K562 (cell line): Measurements from ENCODE around the gene XIRP2. TPM values are rescaled to one million over a fixed set of nuclear protein-coding genes. Genes with fewer than 3 reads are reported as not detected.

ENCODE experiments used
- BRD4 ChIP-seq: fragments of 200-600 bp; sonication (generic); IDR thresholded peaks from 2 replicates; pipeline ENCODE4 v1.6.1; 2017; ENCODE audit warnings: inconsistent platforms
- KAT8 ChIP-seq: fragments of 450-650 bp; IDR thresholded peaks from 2 replicates; pipeline ENCODE4 v1.6.1; 2016; ENCODE audit warnings: low read depth, mild to moderate bottlenecking
- MEIS2 ChIP-seq: fragments of 450-650 bp; IDR thresholded peaks from 2 replicates; pipeline ENCODE4 v1.6.1; 2014; ENCODE audit warnings: mild to moderate bottlenecking; ENCODE audit not compliant: partially characterized antibody
- MYNN ChIP-seq, 2 experiments: sonication (generic); formaldehyde crosslinking in 1 of 2; IDR thresholded peaks; 2 replicates each; pipeline versions ENCODE4 v1.5.0 to v1.6.1; 2016 to 2020; ENCODE audit warnings: antibody characterized with exemption in 1 of 2, missing genetic modification reagents in 1 of 2
- SIN3B ChIP-seq: fragments of 450-650 bp; IDR thresholded peaks from 2 replicates; pipeline ENCODE4 v1.6.1; 2017; ENCODE audit warnings: low read depth, mild to moderate bottlenecking, moderate library complexity
- STAT5B ChIP-seq: fragments of 250-450 bp; sonication (Bioruptor Pico); IDR thresholded peaks from 2 replicates; pipeline ENCODE4 v1.8.0; 2021; ENCODE audit warnings: mild to moderate bottlenecking, inconsistent platforms
- TFAM ChIP-seq: fragments of 250-450 bp; sonication (Bioruptor Pico); conservative IDR thresholded peaks from 2 replicates; pipeline ENCODE4 v1.5.0; 2021; ENCODE audit warnings: mild to moderate bottlenecking, moderate library complexity
- ZNF124 ChIP-seq: sonication (generic); formaldehyde crosslinking; IDR thresholded peaks from 2 replicates; pipeline ENCODE4 v1.8.1; 2022; ENCODE audit warnings: missing genetic modification reagents
- ZNF282 ChIP-seq: sonication (generic); formaldehyde crosslinking; IDR thresholded peaks from 2 replicates; pipeline ENCODE4 v1.8.1; 2023; ENCODE audit warnings: missing genetic modification reagents
- ZNF311 ChIP-seq: fragments of 250-450 bp; sonication (Bioruptor Pico); IDR thresholded peaks from 2 replicates; pipeline ENCODE4 v1.4.0; 2020; ENCODE audit warnings: mild to moderate bottlenecking, moderate library complexity
- ZNF444 ChIP-seq: fragments of 250-450 bp; sonication (Bioruptor Pico); IDR thresholded peaks from 2 replicates; pipeline ENCODE4 v1.4.0; 2020; ENCODE audit warnings: mild to moderate bottlenecking, moderate library complexity
- ZNF551 ChIP-seq: fragments of 250-450 bp; sonication (Bioruptor Pico); IDR thresholded peaks from 2 replicates; pipeline ENCODE4 v1.5.0; 2021; ENCODE audit warnings: mild to moderate bottlenecking, moderate library complexity
- polyA plus RNA-seq, 8 experiments: library from polyadenylated mRNA; depleted of rRNA in 4 of 8; stranded (reverse) in 5 of 8; unstranded in 3 of 8; fragments of >200 nt; fragmentation: Nextera tagmentation in 2 of 8; fragmentation: Illumina TruSeq in 1 of 8; extraction: Ambion mirVana in 2 of 8; extraction: Trizol in 1 of 8; gene quantifications; 2 replicates each; pipeline versions ENCODE4 v1.2.1 to v1.2.3, GENCODE V29; 2011 to 2014; ENCODE audit warnings: inconsistent platforms in 1 of 8, missing spikeins in 1 of 8
- total RNA-seq, 7 experiments: library from RNA; depleted of rRNA in 6 of 7; stranded (reverse); fragments of >200 nt in 6 of 7; fragmentation: Illumina TruSeq in 2 of 7; extraction: Trizol in 2 of 7; gene quantifications; 2 replicates each; pipeline versions ENCODE4 v1.2.1 to v1.2.3, GENCODE V29; 2011 to 2021; ENCODE audit warnings: low replicate concordance in 1 of 7
- TF ChIP-seq, protein P1 (sequence below): fragments of 450-650 bp; IDR thresholded peaks from 2 replicates; pipeline ENCODE4 v1.6.1; 2016
- TF ChIP-seq, protein P2 (sequence below): fragments of 450-650 bp; IDR thresholded peaks from 2 replicates; pipeline ENCODE4 v1.6.1; 2016; ENCODE audit warnings: low read depth, mild to moderate bottlenecking, moderate library complexity
- TF ChIP-seq, protein P3 (sequence below): sonication (generic); formaldehyde crosslinking; IDR thresholded peaks from 2 replicates; pipeline ENCODE4 v1.4.0; 2020; ENCODE audit warnings: mild to moderate bottlenecking, missing genetic modification reagents

Gene XIRP2
- total and polyA plus RNA-seq, 9 of the 15 experiments (the other 6 are each of a cell fraction or from before 2014, with no cell fraction given) = 0.04 to 0.10 (median 0.04) TPM; not detected in 2

DNA sequence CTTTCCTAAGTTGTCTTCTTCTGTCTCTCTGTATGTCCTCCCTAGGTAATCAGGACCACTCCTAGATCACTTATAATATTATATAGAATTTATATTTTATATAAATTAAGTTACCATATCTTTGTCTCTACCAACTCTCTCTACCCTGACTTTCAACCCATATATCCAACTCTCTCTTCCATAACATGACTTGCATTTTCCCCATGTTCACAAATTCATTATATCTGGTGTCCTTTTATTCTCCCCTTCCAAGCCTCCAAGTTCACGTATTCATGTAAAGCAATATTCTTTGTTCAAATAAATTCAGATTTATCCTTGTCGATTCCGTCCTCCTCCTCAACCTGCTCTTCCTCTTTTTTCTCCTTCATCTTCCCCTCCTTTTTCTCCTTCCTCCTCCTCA is 127.5 kb downstream of the XIRP2 start (continued):
- no peak for TF ChIP-seq ZNF282 (CRISPR knock-in tag)
- TF ChIP-seq SIN3B = no peak
- no peak for TF ChIP-seq ZNF444 (CRISPR knock-in tag)
- TF ChIP-seq MYNN (IDR thresholded peaks at IDR 0.05) = no peak
- TF ChIP-seq MYNN (CRISPR knock-in tag; IDR thresholded peaks at IDR 0.05) = no peak
- no peak for TF ChIP-seq KAT8
- TF ChIP-seq ZNF311 (CRISPR knock-in tag) = no peak
- TF ChIP-seq STAT5B (CRISPR knock-in tag) = no peak
- no peak for TF ChIP-seq BRD4
- TF ChIP-seq, protein P1, sequence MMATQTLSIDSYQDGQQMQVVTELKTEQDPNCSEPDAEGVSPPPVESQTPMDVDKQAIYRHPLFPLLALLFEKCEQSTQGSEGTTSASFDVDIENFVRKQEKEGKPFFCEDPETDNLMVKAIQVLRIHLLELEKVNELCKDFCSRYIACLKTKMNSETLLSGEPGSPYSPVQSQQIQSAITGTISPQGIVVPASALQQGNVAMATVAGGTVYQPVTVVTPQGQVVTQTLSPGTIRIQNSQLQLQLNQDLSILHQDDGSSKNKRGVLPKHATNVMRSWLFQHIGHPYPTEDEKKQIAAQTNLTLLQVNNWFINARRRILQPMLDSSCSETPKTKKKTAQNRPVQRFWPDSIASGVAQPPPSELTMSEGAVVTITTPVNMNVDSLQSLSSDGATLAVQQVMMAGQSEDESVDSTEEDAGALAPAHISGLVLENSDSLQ = no peak
- TF ChIP-seq ZNF124 (CRISPR knock-in tag) = no peak
- TF ChIP-seq, protein P2, sequence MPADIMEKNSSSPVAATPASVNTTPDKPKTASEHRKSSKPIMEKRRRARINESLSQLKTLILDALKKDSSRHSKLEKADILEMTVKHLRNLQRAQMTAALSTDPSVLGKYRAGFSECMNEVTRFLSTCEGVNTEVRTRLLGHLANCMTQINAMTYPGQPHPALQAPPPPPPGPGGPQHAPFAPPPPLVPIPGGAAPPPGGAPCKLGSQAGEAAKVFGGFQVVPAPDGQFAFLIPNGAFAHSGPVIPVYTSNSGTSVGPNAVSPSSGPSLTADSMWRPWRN = no peak
- no peak for TF ChIP-seq TFAM (CRISPR knock-in tag)
- no peak for TF ChIP-seq MEIS2
- TF ChIP-seq, protein P3, sequence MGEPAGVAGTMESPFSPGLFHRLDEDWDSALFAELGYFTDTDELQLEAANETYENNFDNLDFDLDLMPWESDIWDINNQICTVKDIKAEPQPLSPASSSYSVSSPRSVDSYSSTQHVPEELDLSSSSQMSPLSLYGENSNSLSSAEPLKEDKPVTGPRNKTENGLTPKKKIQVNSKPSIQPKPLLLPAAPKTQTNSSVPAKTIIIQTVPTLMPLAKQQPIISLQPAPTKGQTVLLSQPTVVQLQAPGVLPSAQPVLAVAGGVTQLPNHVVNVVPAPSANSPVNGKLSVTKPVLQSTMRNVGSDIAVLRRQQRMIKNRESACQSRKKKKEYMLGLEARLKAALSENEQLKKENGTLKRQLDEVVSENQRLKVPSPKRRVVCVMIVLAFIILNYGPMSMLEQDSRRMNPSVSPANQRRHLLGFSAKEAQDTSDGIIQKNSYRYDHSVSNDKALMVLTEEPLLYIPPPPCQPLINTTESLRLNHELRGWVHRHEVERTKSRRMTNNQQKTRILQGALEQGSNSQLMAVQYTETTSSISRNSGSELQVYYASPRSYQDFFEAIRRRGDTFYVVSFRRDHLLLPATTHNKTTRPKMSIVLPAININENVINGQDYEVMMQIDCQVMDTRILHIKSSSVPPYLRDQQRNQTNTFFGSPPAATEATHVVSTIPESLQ = no peak
- TF ChIP-seq ZNF551 = no peak
